IPS-11a (cell line): ENCODE results near the gene GAL3ST3.

ENCODE experiments used
- H3K4me3 ChIP-seq: one replicate; pipeline ENCODE4 v1.5.1; 2013; ENCODE audit warnings: low read depth, low read length, control low read depth

The GAL3ST3 gene

DNA sequence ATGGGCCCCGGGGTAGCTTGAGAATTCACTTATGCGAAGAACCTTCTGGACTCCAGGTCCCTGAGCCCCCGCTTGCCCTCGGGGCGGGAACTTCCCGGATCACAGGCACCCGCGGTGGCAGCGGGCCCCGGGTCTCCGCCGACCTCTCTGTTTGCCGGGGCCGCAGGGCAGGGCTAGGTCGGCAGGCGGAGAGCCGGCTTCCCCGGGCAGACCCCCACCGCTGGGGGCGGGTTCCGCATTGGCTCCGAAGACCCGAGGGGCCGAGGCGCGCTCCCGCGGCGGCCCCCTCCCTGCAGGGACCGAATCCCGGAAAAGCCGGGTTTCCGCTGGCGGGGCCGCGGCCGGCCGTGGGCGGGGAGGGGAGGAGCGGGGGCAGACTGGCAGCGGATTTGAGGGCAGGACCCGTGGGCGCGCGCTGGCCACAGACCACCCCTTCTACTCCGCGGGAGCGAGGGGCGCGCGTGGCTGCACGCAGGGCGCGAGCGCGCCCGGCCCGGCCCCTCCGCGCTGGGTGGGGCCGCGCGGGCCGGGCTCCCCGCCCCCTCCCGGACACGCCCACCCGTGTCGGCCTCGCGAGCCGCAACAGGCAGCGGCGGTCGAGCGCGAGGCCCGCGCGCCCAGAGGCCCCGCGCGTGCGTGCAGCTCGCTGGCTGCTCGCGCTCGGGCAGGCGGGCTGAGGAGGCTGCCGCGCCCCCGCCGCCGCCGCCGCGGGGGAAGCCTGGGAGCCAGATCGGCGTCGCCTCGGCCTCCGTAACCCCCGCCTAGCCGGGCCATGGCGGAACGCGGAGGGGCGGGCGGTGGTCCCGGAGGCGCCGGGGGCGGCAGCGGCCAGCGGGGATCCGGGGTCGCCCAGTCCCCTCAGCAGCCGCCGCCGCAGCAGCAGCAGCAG, 21.0 kb upstream of the GAL3ST3 start, which contains the start of gene PACS1:
Gene PACS1, plus strand, starts transcription at position 558 of the 889 bp plus-strand sequence. Its CDS starts 215 bp downstream, at position 773.
- peak within 1 kb of the TSS; percentile 56 for H3K4me3 ChIP-seq

DNA sequence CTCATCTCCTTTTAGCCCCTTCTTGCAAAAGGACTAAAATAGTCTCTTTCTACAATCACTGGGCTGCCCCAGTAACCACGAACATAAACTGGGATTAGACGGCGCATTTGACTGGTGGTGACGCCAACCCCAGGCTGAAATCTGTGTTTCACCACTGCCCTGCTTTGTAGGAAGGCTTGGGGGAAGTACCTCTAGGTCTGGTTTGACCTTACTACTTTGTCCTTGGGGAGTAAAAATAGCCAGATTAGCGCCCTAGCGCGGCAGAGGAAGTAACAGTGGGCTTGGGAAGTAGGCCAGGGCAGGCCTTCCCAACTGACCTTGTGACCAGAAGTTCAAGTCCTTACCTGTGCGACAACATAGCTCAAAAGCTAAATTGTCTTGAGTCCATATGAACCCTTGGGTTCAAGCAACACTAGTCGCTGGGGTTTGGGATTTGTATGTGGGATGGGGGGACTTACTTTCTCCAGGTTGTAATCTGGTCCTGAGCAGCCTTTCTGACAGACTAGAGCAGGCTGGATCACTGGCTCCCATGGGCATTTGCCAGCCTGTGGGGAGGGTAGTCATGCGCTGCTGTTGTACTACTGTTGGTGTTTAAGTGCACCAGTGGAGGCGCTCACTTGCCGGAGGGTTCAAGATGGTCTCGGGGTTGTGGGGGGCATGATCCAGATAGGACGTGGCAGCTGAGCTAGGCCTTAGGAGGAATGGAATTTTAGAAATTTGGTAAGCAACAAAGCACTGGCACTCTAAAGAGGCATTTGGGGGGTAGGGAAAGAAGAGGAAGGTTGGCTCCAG, 20.2 kb upstream of the GAL3ST3 start:
- H3K4me3 ChIP-seq = peak overlapping the region; percentile 25

DNA sequence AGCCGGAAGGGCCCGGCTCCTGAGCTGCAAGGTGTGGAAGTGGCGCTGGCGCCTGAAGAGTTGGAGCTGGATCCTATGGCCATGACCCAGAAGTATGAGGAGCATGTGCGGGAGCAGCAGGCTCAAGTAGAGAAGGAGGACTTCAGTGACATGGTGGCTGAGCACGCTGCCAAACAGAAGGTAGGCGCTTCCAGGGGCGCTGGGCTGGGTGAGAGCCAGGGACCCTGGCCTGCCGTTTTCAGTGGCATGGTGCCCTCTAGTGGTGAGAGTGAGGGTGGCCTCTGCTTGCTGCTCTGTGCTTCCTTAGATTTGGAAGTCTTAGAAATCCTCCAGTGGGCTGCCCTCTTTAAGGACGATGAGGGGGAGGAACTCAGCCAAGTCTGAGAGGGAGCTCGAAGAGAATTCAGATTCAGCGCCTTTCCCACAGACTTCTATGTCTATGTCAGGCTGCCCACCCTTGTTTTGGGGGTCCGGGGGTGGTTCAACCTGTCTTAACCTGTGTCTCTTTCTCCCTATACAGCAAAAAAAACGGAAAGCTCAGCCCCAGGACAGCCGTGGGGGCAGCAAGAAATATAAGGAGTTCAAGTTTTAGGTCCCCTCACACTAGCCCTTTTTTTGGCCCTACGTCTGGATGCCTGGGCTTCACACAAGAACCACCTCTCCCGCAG, 19.3 kb upstream of the GAL3ST3 start:
- H3K4me3 ChIP-seq = no peak overlapping the region

DNA sequence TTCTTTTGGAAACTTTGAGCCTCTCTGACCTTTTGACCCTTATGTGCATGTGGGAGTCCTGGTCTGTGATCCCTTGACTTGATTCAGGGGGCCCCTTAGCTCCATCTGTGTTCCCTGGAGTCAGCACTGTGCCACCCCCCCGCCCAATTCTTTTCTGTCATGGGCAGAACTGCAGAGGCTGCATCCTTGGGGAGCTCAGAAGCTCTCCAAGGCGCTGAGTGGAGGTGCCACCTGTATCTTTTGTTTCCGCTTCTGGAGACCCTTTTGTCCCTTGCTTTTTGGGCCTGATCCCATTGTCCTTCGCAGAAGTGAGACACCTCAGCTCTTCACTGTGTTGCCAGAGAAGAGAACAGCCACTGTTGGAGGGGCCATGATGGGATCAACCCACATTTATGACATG, 18.7 kb upstream of the GAL3ST3 start:
- H3K4me3 ChIP-seq = no peak overlapping the region

DNA sequence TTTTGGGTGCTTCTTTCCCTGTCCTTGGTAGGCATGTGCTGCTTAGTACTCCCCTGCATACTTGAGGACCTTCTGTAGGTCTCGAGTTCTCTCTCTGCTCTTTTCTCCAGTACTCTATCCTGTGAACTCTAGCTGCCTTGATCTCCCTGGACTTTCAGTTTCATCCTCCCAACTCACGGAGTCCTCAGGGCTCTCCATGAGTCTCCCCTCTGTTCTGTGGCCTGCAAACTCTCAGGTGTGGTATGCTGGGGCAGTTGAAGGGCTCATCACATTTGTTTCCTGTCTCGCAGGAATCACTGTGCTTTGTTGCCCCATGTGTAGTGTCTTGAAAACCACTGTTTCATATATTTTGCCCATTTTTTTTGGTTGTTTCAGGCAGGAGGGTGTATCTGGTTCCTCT, 17.8 kb upstream of the GAL3ST3 start:
- H3K4me3 ChIP-seq = no peak overlapping the region

DNA sequence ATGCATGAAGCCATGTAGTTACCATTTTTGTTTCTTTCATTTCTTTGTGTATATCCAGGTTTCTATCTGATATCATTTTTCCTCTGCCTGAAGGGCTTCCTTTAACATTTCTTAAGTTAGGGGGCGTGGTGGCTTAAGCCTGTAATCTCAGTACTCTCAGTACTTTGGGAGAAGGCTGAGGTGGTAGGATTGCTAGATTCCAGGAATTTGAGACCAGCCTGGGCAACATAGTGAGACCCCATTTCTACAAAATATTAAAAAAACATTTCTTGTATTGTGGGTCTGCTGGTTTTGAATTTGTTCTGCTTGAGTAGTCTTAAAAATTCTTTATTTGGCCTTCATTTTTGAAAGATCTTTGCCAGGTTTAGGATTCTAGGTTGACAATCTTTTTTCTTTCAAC, 15.6 kb upstream of the GAL3ST3 start:
- no peak overlapping the region for H3K4me3 ChIP-seq

DNA sequence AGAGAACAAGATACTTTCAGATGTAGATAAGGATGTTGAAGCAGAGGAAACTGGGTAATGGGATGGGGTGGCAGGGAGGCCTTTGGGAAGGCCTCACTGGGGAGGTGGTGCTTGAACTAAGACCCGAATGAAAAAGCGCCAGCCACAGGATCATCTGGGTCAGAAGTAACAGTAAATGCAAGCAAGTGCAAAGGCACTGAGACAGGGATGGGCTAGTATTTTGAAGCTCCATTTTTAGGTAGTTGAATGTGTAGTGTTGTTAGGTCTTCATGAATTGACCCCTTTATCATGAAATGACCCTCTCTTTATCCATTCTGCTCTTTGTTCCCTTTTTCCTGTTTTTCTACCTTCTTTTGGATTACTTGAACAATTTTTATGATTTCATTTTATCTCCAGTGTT, 14.9 kb upstream of the GAL3ST3 start:
- no peak overlapping the region for H3K4me3 ChIP-seq

DNA sequence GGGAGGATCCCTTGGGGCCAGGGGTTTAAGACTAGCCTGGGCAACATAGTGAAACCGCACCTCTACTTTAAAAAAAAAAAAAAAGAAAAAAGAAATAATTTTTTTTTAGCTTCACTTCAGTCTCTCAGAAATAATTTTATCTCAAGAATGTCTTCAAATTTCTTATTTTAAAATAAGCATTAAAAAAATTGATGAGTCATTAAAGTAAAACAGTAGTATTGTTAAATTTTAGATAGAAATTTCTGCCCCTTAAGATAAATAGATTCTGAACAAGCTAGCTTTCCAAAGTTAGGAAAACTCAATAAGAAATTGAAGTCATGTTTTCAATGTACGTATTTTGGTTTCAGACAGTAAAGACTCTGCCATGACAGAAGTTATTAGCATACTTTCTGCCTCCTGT, 13.4 kb upstream of the GAL3ST3 start:
- no peak overlapping the region for H3K4me3 ChIP-seq

DNA sequence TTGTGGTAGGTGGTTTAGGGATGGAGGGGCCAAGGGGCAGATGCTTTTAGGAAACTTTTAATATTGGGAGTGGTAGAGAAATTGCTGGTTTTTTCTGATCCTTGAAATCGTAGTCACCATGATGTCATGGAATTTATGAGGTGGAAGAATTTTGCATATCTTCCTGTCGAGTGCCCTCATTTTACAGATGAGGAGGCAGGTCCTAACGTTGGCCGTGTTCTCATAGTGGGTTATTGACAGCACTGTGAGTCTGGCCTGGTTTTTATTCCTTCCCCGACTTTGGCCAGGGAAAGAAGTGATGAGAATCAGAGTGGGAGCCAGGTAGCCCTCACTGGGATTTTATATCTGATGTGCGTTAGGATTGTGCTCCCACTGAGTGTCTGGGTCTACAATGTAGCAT, 12.3 kb upstream of the GAL3ST3 start:
- H3K4me3 ChIP-seq = no peak overlapping the region

DNA sequence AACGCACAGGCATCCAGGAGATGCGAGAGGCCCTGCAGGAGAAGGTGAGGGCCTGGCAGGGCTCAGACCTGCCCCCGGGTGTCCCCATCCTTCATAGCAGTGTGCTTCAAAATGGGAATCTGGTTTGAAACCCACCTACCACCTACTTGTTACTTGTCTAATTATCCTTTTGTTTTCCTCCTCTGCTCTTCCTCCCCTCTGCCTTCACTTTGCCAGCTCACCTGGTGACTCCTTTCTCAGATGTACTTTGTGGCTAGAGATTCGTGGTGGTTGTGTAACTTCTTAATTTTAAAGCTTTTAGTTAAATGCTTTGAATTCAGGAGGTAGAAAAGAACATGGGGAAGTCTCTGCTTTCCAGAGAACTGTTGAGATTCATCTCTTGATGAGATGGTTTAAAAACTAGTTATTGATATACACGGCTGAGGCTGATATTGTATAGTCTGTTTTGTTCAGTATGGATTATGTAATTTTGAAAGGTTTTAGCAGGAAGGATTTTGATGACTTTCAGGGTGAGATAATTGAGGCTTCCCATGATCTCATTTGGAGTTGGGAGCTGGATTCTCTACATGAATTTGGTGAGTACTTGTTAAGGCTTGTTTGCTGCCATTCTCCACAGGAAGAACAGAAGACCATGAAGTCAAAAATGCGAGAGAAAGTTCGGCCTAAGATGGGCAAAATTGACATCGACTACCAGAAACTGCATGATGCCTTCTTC, 11.2 kb upstream of the GAL3ST3 start:
- H3K4me3 ChIP-seq = no peak overlapping the region

DNA sequence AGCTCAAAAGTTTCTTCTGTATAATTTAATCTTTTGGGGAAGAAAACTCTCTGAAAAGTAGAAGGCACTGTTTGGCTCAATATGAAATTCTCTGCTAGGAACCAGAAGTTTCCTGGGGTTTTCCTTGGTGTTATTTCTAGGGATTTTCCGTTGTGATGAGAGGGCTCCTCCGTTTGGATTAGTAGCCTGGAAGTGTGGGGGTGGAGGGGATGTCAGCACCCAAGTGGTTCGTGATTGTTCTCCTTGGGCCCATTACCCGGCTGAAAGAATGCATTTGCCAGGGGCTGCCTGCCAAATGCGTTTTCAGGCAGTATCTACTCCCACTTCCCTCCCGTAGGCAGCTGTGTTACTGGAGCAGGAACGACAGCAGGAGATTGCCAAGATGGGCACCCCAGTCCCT, 7.5 kb upstream of the GAL3ST3 start:
- no peak overlapping the region for H3K4me3 ChIP-seq

DNA sequence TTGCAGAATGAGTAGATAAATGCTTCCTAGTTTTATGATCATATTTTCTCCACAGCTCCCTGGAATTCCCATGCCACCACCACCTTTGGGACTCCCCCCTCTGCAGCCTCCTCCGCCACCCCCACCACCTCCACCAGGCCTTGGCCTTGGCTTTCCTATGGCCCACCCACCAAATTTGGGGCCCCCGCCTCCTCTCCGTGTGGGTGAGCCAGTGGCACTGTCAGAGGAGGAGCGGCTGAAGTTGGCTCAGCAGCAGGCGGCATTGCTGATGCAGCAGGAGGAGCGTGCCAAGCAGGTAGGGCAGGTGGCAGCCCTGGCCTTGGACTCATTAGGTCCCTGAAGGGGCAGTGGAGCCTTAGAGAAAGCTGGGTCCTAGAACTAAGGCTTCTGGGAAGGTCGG, 6.1 kb upstream of the GAL3ST3 start:
- H3K4me3 ChIP-seq = no peak overlapping the region

DNA sequence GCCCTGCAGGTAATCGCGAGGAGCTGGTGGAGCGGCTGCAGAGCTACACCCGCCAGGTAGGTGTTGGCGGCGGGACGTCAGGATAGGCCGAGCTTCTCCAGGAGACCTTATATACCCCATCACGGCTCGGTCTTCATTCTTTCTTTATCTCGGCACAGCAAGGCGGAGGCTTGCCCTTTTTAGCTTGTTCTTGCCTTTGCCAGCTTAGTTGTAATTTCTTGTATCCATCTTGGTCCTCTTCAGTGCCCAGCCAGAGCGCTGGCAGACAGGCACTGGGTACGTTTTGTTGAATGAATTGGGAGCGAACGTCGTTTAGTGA, 3.7 kb upstream of the GAL3ST3 start:
- H3K4me3 ChIP-seq = peak overlapping the region; percentile 90

DNA sequence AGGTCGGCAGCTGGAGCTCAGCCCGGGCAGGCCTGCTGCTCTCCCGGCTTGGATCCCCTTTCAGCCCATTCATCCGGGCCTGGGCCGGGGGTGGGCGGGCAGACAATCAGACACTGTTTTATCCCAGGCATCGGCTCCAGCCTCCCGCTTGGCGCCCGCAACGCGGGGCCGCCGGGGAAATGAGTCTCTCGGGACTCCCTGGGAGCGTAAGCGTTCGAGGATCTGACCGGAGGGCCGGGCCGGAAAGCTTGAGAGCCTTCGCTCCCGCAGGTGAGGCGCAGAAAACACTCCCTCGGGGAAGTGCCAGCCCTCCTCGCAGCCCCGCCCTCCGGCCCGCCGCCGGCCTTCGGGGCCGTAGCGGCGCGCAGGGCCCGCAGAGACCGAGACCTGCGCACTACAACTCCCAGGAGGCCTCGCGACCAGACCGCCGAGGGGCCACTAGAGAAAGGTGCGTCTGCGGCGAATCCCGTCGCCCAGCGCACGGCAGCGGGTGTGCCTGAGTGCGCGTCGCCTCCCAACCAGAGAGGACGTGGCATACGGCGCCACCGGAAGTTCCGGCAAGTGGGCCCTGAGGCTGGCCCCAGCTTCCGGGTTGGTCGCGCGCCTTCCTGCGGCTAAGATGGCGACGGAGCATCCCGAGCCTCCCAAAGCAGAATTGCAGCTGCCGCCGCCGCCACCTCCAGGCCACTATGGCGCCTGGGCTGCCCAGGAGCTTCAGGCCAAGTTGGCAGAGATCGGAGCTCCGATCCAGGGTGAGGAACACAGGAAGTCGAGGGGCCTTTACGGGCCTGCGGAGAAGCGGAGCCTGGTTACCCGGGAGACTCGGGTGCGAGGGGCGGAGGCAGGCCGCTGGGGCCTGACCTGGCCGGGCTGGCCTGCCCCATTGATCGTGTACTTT, 3.1 kb upstream of the GAL3ST3 start, which contains the start of gene SF3B2:
Gene SF3B2, plus strand, starts transcription at position 599 of the 898 bp plus-strand sequence. Its CDS starts 21 bp downstream, at position 620.
- peak within 1 kb of the TSS; percentile 90 for H3K4me3 ChIP-seq

DNA sequence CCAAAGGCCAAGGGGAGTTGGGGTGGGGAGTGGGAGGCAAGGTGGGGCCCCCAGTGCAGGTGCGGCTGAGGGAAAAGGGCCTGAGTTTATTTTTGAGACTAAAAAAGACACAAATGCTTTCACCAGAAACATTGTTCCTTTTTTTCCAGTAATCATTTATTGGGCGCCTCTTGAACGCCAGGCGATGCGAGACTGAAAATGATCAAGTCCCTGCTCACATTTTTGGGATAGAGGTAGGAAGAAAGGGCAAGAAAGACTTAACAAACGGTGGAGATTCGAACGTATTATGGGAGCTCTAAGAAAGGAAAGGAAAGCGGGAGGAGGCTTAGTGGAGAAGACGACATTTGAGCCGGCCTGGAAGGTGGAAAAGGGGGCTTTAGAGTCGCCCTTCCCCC, 2.4 kb upstream of the GAL3ST3 start:
- H3K4me3 ChIP-seq = peak overlapping the region; percentile 54

DNA sequence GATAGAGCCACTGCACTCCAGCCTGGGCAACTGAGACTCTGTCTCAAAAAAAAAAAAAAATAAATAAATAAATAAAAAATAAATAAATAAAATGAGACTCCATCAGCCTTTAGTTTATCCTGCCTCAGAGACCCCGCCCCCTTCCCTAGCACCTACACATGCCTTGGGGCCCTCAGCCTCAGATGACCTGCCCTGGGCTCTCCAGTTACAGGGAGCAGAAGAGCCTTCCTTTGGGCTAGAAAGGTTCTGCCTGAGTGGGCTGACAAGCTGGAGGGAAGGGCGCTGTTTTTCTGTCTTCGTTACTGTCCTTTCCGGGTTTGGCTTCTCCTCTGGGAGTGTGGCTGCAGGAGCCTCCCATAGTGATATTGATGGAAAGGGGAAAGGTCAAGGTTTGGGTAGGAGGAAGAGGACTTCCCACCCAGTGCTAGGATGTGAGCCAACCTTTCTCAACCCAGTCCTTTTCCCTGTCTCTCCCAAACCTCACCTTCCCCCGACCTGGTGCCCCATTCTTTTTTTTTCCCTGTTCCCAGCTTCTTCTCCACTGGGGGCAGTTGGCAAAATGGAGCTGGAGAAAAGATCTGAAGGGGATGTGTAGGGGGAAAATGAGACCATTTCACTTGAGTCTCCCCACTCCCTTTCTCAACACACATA, 1.7 kb upstream of the GAL3ST3 start:
- H3K4me3 ChIP-seq = no peak overlapping the region

DNA sequence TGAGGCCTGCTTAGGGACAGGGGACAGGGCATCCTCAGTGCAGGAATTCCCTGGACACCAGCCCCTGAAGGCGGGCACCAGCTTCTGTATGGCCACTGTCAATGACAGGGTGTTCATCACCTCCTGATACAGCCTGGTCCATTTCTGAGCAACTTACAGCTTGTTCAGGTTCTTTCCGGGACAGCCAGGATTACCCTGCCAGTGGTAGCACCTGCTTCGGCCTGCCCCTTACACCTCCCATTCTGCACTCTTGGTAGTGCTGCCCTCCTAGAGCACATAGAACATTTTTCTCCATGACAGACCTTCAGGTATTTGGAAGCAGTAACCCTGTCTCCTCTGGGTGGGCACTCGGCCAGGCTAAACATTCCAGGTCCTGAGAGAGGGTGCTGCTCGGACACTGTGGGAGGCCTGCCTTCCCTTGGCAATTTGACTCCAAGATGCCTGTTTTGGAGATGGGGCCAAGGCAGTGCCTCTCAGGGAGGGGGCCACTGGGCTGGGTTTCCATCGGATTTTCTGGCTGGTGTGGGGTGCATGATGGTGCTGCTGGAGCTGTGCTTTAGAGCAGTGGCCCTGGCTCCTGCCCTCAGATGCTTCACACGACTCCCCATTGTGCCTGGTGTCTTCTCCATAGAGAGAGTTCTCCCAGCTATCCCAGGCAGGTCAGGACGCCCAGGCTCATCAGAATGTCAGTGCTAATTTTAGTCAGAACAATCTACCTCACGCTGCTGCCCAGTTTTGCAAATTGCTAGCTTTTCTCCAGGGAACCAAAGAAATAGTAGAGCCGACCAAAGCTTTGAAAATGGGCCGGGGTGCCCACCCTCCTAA, 1.2 kb downstream of the GAL3ST3 start:
- no peak overlapping the region for H3K4me3 ChIP-seq

DNA sequence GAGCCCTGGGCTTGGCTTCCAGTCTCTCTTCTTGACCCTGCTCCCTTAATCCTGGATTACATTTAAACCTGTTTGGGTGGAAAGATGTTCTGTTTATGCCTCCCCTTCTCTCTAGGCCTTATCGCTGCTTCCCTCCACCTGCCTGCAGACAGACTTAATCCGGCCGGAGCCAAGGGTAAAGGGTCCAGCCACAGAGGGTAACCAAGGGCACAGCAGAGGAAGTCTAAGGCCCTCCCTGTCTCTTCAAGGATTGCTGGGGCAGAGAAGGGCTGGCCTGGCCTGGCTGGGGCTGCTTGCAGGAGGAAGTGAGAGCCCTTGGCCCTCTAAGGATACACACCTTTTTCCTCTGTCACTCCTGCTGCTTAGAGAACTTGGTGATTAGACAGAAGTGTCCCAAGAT, 2.1 kb downstream of the GAL3ST3 start:
- H3K4me3 ChIP-seq = no peak overlapping the region
